Measurements from ENCODE around the gene TRAF4. TPM values are rescaled to one million over a fixed set of nuclear protein-coding genes. Genes with fewer than 3 reads are reported as not detected.

Gene TRAF4
- total RNA-seq, 4 donors from 2014 or later = 83.3 to 228 (median 184) TPM

- peak in 2 of 3 donors; percentile 67 to 82 for DNase-seq
- Histone ChIP-seq H3K27ac (peak overlapping the region; percentile 78 to 96 (median 88)), H3K4me3 (peak overlapping the region; percentile 65 to 71 (median 66)), H3K9me3 (no peaks in the 10 kb centered on the region), H3K4me1 (peaks cover 0 to 34% (median 1%) of the 10 kb centered on the region in 4 donors), H3K27me3 (no peaks in the 10 kb centered on the region), H3K36me3 (peaks cover 0 to 13% (median 0%) of the 10 kb centered on the region in 3 donors)
- TF ChIP-seq POLR2A (IDR thresholded peaks at IDR 0.05) = no peak
- no peak for TF ChIP-seq CTCF (IDR thresholded peaks at IDR 0.05)
These were observed 31.6 kb upstream of the TRAF4 start for GRCh38 chr17:28712032-28712704.

- H3K4me1 ChIP-seq = peaks cover 0 to 38% (median 5%) of the 10 kb centered on the region in 4 donors
These were observed 31.0 kb upstream of the TRAF4 start for GRCh38 chr17:28712705-28713415.

GRCh38 chr17:28714281-28714680 lies 29.5 kb upstream of the TRAF4 start:
- no peak overlapping the region for H3K27ac ChIP-seq
- DNase-seq = no peak
- no peaks in the 10 kb centered on the region for H3K9me3 ChIP-seq
- TF ChIP-seq CTCF (IDR thresholded peaks at IDR 0.05) = peak in 1 of 6 experiments; percentile 13
- no peak for TF ChIP-seq POLR2A (IDR thresholded peaks at IDR 0.05)
- no peak overlapping the region for H3K4me3 ChIP-seq
- H3K27me3 ChIP-seq = no peaks in the 10 kb centered on the region
- H3K36me3 ChIP-seq = peaks cover 0 to 13% (median 0%) of the 10 kb centered on the region in 3 donors
- peaks cover 0 to 44% (median 7%) of the 10 kb centered on the region in 4 donors for H3K4me1 ChIP-seq

More at GRCh38 chr17:28712705-28713415, 31.0 kb upstream of the TRAF4 start:
- H3K9me3 ChIP-seq = no peaks in the 10 kb centered on the region
- H3K36me3 ChIP-seq = peaks cover 0 to 13% (median 0%) of the 10 kb centered on the region in 3 donors
- no peak for DNase-seq
- no peak overlapping the region for H3K4me3 ChIP-seq
- no peaks in the 10 kb centered on the region for H3K27me3 ChIP-seq
- peak overlapping the region in 2 of 4 donors; percentile 78 to 96 for H3K27ac ChIP-seq
- TF ChIP-seq POLR2A (IDR thresholded peaks at IDR 0.05) = no peak
- no peak for TF ChIP-seq CTCF (IDR thresholded peaks at IDR 0.05)

- peaks cover 0 to 13% (median 0%) of the 10 kb centered on the region in 3 donors for H3K36me3 ChIP-seq
- no peak for TF ChIP-seq CTCF (IDR thresholded peaks at IDR 0.05)
- TF ChIP-seq POLR2A (IDR thresholded peaks at IDR 0.05) = no peak
These were observed 28.6 kb upstream of the TRAF4 start for GRCh38 chr17:28715217-28715616.

DNA sequence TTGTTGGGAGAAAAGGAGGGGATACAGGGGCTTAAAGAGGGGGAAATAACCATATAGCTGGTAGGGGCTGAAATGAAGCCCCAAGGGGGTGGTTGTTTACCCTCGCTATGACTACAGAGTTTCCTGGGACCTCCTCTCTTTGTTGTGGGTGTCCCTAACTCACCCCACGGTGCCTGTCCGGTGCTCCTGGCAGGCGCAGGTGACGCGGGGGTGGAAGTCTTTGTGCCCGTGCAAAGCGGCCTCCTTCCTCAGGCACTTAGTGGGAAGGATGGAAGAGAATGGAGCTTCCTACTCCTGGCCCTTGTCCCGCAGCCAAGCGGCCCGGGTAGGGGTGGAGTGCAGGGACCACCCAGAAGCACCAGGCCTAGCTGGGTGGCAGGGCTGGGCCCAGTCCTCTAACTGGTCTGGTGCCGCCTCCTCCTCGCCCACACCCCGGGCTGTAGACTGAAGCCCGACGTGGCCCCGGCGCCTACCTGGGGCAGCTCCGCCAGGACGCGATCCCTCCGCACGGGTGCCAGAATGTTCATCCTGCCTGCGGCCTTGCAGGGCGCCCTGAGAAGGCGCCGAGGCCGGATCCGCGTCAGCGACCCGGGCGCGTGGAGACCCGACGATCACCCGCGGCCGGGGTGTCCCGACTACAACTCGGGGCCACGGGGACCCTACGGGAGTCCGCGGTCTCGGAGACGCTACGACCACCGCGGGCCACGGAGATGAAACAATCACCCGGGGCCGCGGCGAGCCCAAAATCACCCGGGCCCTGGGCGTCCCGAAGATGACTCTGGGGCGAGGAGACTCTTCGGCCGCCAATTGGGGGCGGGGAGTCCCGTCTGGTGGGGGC lies 26.9 kb upstream of the TRAF4 start:
- peaks cover 9 to 42% (median 19%) of the 10 kb centered on the region in 4 donors for H3K4me1 ChIP-seq
- no peak for DNase-seq

More at GRCh38 chr17:28715217-28715616, 28.6 kb upstream of the TRAF4 start:
- Histone ChIP-seq H3K27me3 (no peaks in the 10 kb centered on the region), H3K9me3 (no peaks in the 10 kb centered on the region), H3K4me3 (no peak overlapping the region), H3K4me1 (peaks cover 0 to 35% (median 8%) of the 10 kb centered on the region in 4 donors), H3K27ac (no peak overlapping the region)
- DNase-seq = no peak

More for the DNA sequence above, 26.9 kb upstream of the TRAF4 start:
- peaks cover 0 to 20% (median 0%) of the 10 kb centered on the region in 3 donors for H3K36me3 ChIP-seq
- TF ChIP-seq POLR2A (IDR thresholded peaks at IDR 0.05) = no peak
- no peak for TF ChIP-seq CTCF (IDR thresholded peaks at IDR 0.05)
- no peaks in the 10 kb centered on the region for H3K27me3 ChIP-seq
- H3K9me3 ChIP-seq = no peaks in the 10 kb centered on the region
- H3K27ac ChIP-seq = peak overlapping the region; percentile 62 to 92 (median 90)
- peak overlapping the region; percentile 44 to 58 (median 52) for H3K4me3 ChIP-seq

Measured in Peyer's patch (tissue), 4 donors.